K562 (cell line): ENCODE data around the gene CCDC73. TPM values are rescaled to one million over a fixed set of nuclear protein-coding genes. Genes with fewer than 3 reads are reported as not detected.

Source experiments
- ATAC-seq: fragments of 200-7000 bp; cut with Tn5 transposase; 3 replicates; pipeline ENCODE4 v1.9.1; 2020; ENCODE audit warnings: moderate library complexity
- BruUV-seq: library from RNA; stranded (reverse); fragments of 400-500 nt; replicated peaks from 2 replicates; lab custom pipeline; 2021; lab: Mats Ljungman, UMichigan
- CTCF ChIA-PET: fragments of 300-600 bp; formaldehyde crosslinking; extraction: SDS; loops from one replicate; lab custom pipeline; 2021; ENCODE audit warnings: low intra/inter-chr PET ratio; lab: Yijun Ruan, JAX
- POLR2A ChIA-PET: fragments of 300-600, 350-650 bp; sonication (Branson Sonifier 250); formaldehyde crosslinking; extraction: SDS; loops from one replicate; lab custom pipeline; 2021; ENCODE audit warnings: antibody characterized with exemption, inconsistent platforms; lab: Yijun Ruan, JAX
- DNase-seq, 4 experiments: peaks; one replicate each; pipeline versions ENCODE4 v3.0.0 to v3.0.0-alpha.2; 2011 to 2018; ENCODE audit warnings: low spot score in 3 of 4, mixed read lengths in 3 of 4; ENCODE audit errors: extremely low read depth in 1 of 4
- FAIRE-seq: peaks from 2 replicates; lab custom pipeline; 2011; peaks lifted over from hg19 to GRCh38; lab: Jason Lieb, UNC
- H2AFZ ChIP-seq: 2 replicates; pipeline ENCODE4 v1.6.0; 2011; ENCODE audit warnings: low read depth, low read length, control low read depth, inconsistent platforms
- H3K27ac ChIP-seq: fragments of 200-600 bp; 3 replicates; pipeline ENCODE4 v1.8.0; 2011; ENCODE audit warnings: low read depth, mild to moderate bottlenecking, control low read depth, inconsistent platforms, low read length, moderate library complexity, mixed read lengths; ENCODE audit errors: extremely low read depth
- H3K27me3 ChIP-seq, 2 experiments: fragments of 300-600 bp in 1 of 2; 2 replicates in 1 of 2; 3 replicates in 1 of 2; pipeline versions ENCODE4 v1.6.0 to v1.8.0; 2011; ENCODE audit warnings: inconsistent platforms in 2 of 2, low read length in 2 of 2, mild to moderate bottlenecking in 1 of 2, mixed read lengths in 1 of 2, moderate library complexity in 1 of 2; ENCODE audit not compliant: control insufficient read depth in 2 of 2, insufficient read depth in 2 of 2
- H3K36me3 ChIP-seq: fragments of 300-600 bp; 3 replicates; pipeline ENCODE4 v1.8.0; 2011; ENCODE audit warnings: mild to moderate bottlenecking, low read length, inconsistent platforms; ENCODE audit not compliant: control insufficient read depth, insufficient read depth
- H3K4me1 ChIP-seq, 2 experiments: fragments of 200-600 bp in 1 of 2; replicated peaks in 1 of 2; 2 replicates in 1 of 2; 3 replicates in 1 of 2; pipeline versions ENCODE4 v1.5.1 to v1.8.0; 2011; ENCODE audit warnings: inconsistent platforms in 2 of 2, low read length in 2 of 2, mild to moderate bottlenecking in 1 of 2, mixed read lengths in 1 of 2, moderate library complexity in 1 of 2; ENCODE audit not compliant: control insufficient read depth in 2 of 2, insufficient read depth in 2 of 2
- H3K4me2 ChIP-seq: 2 replicates; pipeline ENCODE4 v1.6.1; 2011; ENCODE audit warnings: low read length, control low read depth, inconsistent platforms, mixed read lengths; ENCODE audit not compliant: insufficient read depth
- H3K4me3 ChIP-seq: fragments of 200-600 bp; sonication (generic), shearing (Covaris generic); 2 replicates; pipeline ENCODE4 v1.5.1; 2016; ENCODE audit warnings: control low read depth, inconsistent platforms
- H3K79me2 ChIP-seq: fragments of 200-600 bp; 3 replicates; pipeline ENCODE4 v1.8.0; 2011; ENCODE audit warnings: low read length, inconsistent platforms; ENCODE audit not compliant: control insufficient read depth, insufficient read depth
- H3K9ac ChIP-seq, 2 experiments: 2 replicates each; pipeline versions ENCODE4 v1.6.0 to v1.6.1; 2011; ENCODE audit warnings: low read depth in 2 of 2, low read length in 2 of 2, control low read depth in 1 of 2, inconsistent platforms in 1 of 2, mild to moderate bottlenecking in 1 of 2, mixed read lengths in 1 of 2; ENCODE audit not compliant: insufficient read depth in 1 of 2
- H3K9me1 ChIP-seq: one replicate; pipeline ENCODE4 v1.6.0; 2011; ENCODE audit warnings: inconsistent platforms, mild to moderate bottlenecking, low read length, moderate library complexity; ENCODE audit not compliant: control insufficient read depth, insufficient read depth
- H3K9me3 ChIP-seq: replicated peaks from 2 replicates; pipeline ENCODE4 v1.5.1; 2011; ENCODE audit warnings: low read depth, low read length, inconsistent platforms; ENCODE audit not compliant: control insufficient read depth, insufficient read depth
- H4K20me1 ChIP-seq: replicated peaks from 2 replicates; pipeline ENCODE4 v1.6.1; 2011; ENCODE audit warnings: low read length, inconsistent platforms, mixed read lengths; ENCODE audit not compliant: control insufficient read depth, insufficient read depth
- DIDO1 ChIP-seq: fragments of 450-650 bp; IDR thresholded peaks from 2 replicates; pipeline ENCODE4 v1.6.1; 2016; ENCODE audit warnings: low read depth, missing biosample characterization, missing genetic modification characterization
- DNMT1 ChIP-seq: fragments of 450-650 bp; IDR thresholded peaks from 2 replicates; pipeline ENCODE4 v1.6.1; 2016; ENCODE audit warnings: antibody characterized with exemption, mild to moderate bottlenecking
- ETV5 ChIP-seq: sonication (generic); formaldehyde crosslinking; IDR thresholded peaks from 2 replicates; pipeline ENCODE4 v1.4.0; 2020; ENCODE audit warnings: low read depth, mild to moderate bottlenecking, missing genetic modification reagents
- POLR3G ChIP-seq: IDR thresholded peaks from 2 replicates; pipeline ENCODE4 v1.6.1; 2011; ENCODE audit not compliant: insufficient read length, insufficient replicate concordance; ENCODE audit errors: extremely low read depth
- PTBP1 ChIP-seq: fragments of 200-400 bp; formaldehyde crosslinking; IDR thresholded peaks from 2 replicates; pipeline ENCODE4 v1.6.1; 2017; ENCODE audit warnings: low read depth, low read length
- RBBP5 ChIP-seq: fragments of 200-600 bp; sonication (generic); IDR thresholded peaks from 2 replicates; pipeline ENCODE4 v1.6.1; 2012; ENCODE audit warnings: borderline replicate concordance, mild to moderate bottlenecking, low read length, control low read depth, inconsistent platforms; ENCODE audit not compliant: insufficient read depth, poor library complexity, severe bottlenecking
- ZNF699 ChIP-seq: fragments of 250-450 bp; sonication (Bioruptor Pico); IDR thresholded peaks from 2 replicates; pipeline ENCODE4 v1.8.0; 2021; ENCODE audit warnings: mild to moderate bottlenecking, moderate library complexity; ENCODE audit not compliant: insufficient replicate concordance
- WGBS: fragments of 100-300 bp; shearing (Covaris generic); methylation state at CpG from one replicate; pipeline ENCODE4 v1.1.6; 2016; ENCODE audit warnings: low coverage, mixed read lengths; ENCODE audit not compliant: insufficient coverage; ENCODE audit errors: missing lambda C conversion rate; 5-methylcytosine and 5-hydroxymethylcytosine counted together
- in situ Hi-C: fragments of 300-500 bp; cut with MboI; formaldehyde crosslinking; loops from 4 replicates; pipeline ENCODE4 v1.15.0; 2018; ENCODE audit warnings: inconsistent platforms, mixed read lengths
- intact Hi-C: fragments of 100-400 bp; cut with micrococcal nuclease; formaldehyde crosslinking; loops from 2 replicates; pipeline ENCODE4 v1.14.2; 2022
- polyA plus RNA-seq, 8 experiments: library from polyadenylated mRNA; depleted of rRNA in 4 of 8; stranded (reverse) in 5 of 8; unstranded in 3 of 8; fragments of >200 nt; fragmentation: Nextera tagmentation in 2 of 8; fragmentation: Illumina TruSeq in 1 of 8; extraction: Ambion mirVana in 2 of 8; extraction: Trizol in 1 of 8; gene quantifications; 2 replicates each; pipeline versions ENCODE4 v1.2.1 to v1.2.3, GENCODE V29; 2011 to 2014; ENCODE audit warnings: inconsistent platforms in 1 of 8, missing spikeins in 1 of 8
- total RNA-seq, 7 experiments: library from RNA; depleted of rRNA in 6 of 7; stranded (reverse); fragments of >200 nt in 6 of 7; fragmentation: Illumina TruSeq in 2 of 7; extraction: Trizol in 2 of 7; gene quantifications; 2 replicates each; pipeline versions ENCODE4 v1.2.1 to v1.2.3, GENCODE V29; 2011 to 2021; ENCODE audit warnings: low replicate concordance in 1 of 7
- TF ChIP-seq, protein P1 (sequence below), 2 experiments: fragments of 450-650 bp; IDR thresholded peaks; 2 replicates each; pipeline ENCODE4 v1.6.1; 2016; ENCODE audit warnings: mild to moderate bottlenecking in 2 of 2, borderline replicate concordance in 1 of 2, low read depth in 1 of 2, moderate library complexity in 1 of 2

CCDC73 gene
- total and polyA plus RNA-seq, 9 of the 15 experiments (the other 6 are each of a cell fraction or from before 2014, with no cell fraction given), result 0.20 to 0.21 TPM; not detected in 7

DNA sequence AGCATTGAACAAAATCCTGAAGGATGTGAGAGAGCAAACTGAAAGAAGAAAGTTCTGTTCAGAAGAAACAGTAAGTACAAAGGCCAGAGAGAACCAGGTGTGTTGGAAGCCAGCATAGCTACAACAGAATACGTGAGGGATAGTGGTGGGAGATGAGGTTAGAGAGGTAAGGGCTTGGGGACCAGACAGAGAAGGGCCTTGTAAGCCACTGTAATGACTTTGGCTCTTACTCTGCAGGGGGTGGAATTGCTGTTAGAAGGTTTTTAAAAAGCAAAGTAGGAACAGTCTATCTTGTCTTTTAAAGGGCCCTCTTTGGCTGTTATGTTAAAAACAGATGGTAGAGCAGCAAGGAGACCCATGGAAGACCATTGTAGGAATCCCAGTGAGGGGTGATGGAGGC lies 39.5 kb upstream of the CCDC73 start:
- Histone ChIP-seq H3K9me1 (no peaks in the 10 kb centered on the region), H4K20me1 (no peaks in the 10 kb centered on the region), H3K4me1 (peaks cover 0 to 9% of the 10 kb centered on the region in 2 experiments; a peak in 2 of 5 replicates), H3K4me2 (no peak overlapping the region), H3K36me3 (no peaks in the 10 kb centered on the region), H3K27me3 (peaks cover 14 to 24% of the 10 kb centered on the region in 2 experiments), H3K4me3 (no peak overlapping the region), H2AFZ (no peak overlapping the region), H3K9ac (no peak overlapping the region), H3K27ac (no peak overlapping the region)
- no peak for DNase-seq
- no peak for FAIRE-seq
- CTCF ChIA-PET, result no interaction called here
- intact Hi-C loops, result no loop called here
- WGBS, result 0% methylated on average over 1 of the region's 1 CpG
- TF ChIP-seq POLR3G, result no peak
- no peak for TF ChIP-seq DIDO1 (tag)
- TF ChIP-seq ZNF699 (CRISPR knock-in tag), result no peak
- no peak for TF ChIP-seq DNMT1
- no peak for TF ChIP-seq PTBP1
- no peak for TF ChIP-seq ETV5 (CRISPR knock-in tag)
- TF ChIP-seq, all 486 proteins: peak for 0
- no peaks in the 10 kb centered on the region for H3K79me2 ChIP-seq
- no TSS peak for BruUV-seq
- in situ Hi-C loops, result no loop called here
- POLR2A ChIA-PET, result interaction anchor here (0.7 kb wide), 1 partner anchor 59 kb away, joined by 3 read pairs; no protein-coding TSS in a partner anchor
- no peaks in the 10 kb centered on the region for H3K9me3 ChIP-seq
- ATAC-seq, result no peak

DNA sequence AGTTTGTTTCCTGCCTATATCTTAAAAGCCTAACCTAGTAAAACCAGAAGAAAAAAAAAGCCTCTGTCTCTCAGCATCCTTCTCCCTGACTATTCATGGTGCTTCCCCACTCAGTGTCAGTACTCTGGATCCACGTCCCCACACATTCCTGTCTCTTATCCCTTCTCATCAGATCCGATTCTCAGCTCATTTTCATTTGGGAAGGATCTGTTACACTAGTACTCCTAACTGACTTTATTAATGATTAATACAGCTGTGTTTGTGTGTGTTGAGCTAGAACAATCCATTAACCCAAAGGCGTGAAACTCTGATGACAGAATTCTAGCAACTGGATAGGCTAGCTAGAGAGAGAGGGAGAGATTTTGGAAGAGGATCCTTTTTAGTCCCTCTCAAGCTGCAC lies 36.8 kb upstream of the CCDC73 start:
- Histone ChIP-seq H4K20me1 (no peaks in the 10 kb centered on the region), H3K27ac (no peak overlapping the region), H3K4me2 (no peak overlapping the region), H3K27me3 (peaks cover 17 to 20% of the 10 kb centered on the region in 2 experiments), H3K4me3 (no peak overlapping the region), H3K36me3 (no peaks in the 10 kb centered on the region)
- POLR2A ChIA-PET, result interaction anchor here (0.7 kb wide), 1 partner anchor 234 kb away, joined by 3 read pairs; no protein-coding TSS in a partner anchor
- WGBS, result 0% methylated on average over 3 of the region's 3 CpGs
- intact Hi-C loops, result no loop called here
- no peak for DNase-seq
- no TSS peak for BruUV-seq
- CTCF ChIA-PET, result no interaction called here
- TF ChIP-seq, protein P1, sequence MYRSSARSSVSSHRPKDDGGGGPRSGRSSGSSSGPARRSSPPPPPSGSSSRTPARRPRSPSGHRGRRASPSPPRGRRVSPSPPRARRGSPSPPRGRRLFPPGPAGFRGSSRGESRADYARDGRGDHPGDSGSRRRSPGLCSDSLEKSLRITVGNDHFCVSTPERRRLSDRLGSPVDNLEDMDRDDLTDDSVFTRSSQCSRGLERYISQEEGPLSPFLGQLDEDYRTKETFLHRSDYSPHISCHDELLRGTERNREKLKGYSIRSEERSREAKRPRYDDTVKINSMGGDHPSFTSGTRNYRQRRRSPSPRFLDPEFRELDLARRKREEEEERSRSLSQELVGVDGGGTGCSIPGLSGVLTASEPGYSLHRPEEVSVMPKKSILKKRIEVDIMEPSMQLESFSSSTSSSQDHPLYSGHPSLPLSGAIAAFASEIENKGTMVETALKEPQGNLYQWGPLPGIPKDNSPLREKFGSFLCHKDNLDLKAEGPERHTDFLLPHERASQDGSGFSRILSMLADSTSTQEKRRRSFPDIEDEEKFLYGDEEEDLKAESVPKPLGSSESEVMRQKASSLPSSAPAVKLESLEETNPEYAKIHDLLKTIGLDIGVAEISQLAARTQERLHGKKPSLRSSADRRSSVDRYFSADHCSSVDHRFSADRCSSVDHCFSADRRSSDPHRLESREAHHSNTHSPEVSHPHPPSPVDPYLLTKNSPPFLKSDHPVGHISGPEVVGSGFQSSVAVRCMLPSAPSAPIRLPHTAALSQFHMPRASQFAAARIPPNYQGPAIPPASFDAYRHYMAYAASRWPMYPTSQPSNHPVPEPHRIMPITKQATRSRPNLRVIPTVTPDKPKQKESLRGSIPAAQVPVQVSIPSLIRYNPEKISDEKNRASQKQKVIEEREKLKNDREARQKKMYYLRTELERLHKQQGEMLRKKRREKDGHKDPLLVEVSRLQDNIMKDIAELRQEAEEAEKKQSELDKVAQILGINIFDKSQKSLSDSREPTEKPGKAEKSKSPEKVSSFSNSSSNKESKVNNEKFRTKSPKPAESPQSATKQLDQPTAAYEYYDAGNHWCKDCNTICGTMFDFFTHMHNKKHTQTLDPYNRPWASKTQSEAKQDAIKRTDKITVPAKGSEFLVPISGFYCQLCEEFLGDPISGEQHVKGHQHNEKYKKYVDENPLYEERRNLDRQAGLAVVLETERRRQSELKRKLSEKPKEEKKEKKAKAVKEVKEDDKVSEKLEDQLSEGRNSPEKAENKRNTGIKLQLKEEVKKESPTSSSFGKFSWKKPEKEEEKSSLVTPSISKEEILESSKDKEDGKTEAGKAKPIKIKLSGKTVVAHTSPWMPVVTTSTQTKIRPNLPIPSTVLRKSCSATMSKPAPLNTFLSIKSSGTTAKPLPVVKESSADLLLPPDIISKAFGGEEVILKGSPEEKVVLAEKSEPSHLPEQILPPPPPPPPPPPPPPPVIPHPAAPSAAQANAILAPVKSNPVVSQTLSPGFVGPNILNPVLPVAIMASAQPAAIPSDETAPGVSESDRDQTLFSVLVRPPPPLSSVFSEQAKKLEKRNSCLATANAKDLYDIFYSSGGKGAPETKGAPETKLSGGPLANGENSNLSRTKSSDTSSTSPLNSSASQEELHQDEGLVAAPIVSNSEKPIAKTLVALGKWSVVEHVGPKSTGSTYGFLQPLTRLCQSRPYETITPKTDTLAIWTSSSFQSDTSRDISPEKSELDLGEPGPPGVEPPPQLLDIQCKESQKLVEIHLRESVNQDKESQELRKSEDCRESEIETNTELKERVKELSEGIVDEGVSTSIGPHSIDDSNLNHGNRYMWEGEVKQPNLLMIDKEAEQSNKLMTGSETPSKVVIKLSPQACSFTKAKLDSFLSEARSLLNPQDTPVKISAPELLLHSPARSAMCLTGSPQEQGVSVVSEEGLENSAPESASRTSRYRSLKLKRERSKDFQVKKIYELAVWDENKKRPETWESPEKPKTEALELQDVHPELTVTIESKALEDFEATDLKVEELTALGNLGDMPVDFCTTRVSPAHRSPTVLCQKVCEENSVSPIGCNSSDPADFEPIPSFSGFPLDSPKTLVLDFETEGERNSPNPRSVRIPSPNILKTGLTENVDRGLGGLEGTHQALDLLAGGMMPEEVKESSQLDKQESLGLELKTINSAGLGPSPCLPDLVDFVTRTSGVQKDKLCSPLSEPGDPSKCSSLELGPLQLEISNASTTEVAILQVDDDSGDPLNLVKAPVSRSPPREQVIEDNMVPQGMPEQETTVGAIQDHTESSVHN (IDR thresholded peaks at IDR 0.05; ENCODE audit: borderline replicate concordance in 1 of 2, low read depth in 1 of 2), result no peak
- no peak for TF ChIP-seq RBBP5
- TF ChIP-seq, all 486 proteins: peak for 0
- Histone ChIP-seq H3K4me1 (peaks cover 0 to 9% of the 10 kb centered on the region in 2 experiments; a peak in 2 of 5 replicates), H3K9ac (no peak overlapping the region), H2AFZ (no peak overlapping the region), H3K79me2 (no peaks in the 10 kb centered on the region), H3K9me3 (no peaks in the 10 kb centered on the region), H3K9me1 (no peaks in the 10 kb centered on the region)
- ATAC-seq, result no peak
- no peak for FAIRE-seq
- in situ Hi-C loops, result no loop called here
